A549 treated with dexamethasone at 1 μM for 4 hours (cell line): Measurements from ENCODE around the gene OXNAD1. TPM values are rescaled to one million over a fixed set of nuclear protein-coding genes. Genes with fewer than 3 reads are reported as not detected.

ENCODE experiments used
- total RNA-seq: library from RNA; stranded (reverse); fragments of 200-300 nt; extraction: Qiagen RNA extraction; gene quantifications from 5 replicates; pipeline ENCODE4 v1.2.3, GENCODE V29; 2022

Gene OXNAD1
- total RNA-seq, result 7.8 to 10.2 TPM (median 9.5 TPM) in 5 replicates

GRCh38 chr3:16264708-16265454 lies at the start of gene OXNAD1, which contains the start of gene DPH3:
Gene OXNAD1, plus strand, starts transcription at chr3:16265212. Its CDS starts 5,741 bp downstream, at chr3:16270953.
Gene DPH3, minus strand, starts transcription at chr3:16264943. Its CDS starts 67 bp downstream, at chr3:16264876.

Other genes starting within 250 kb of the OXNAD1 start
- gene GALNT15, start 90.5 kb upstream of the OXNAD1 start, total RNA-seq, result 0.03 to 0.20 TPM (median 0.05 TPM) in 5 replicates
- 22.4 to 26.3 TPM (median 24.1 TPM) in 5 replicates for gene DPH3, start 269 bp upstream of the OXNAD1 start, total RNA-seq
- gene RFTN1, start 248.5 kb downstream of the OXNAD1 start, total RNA-seq, result 3.0 to 3.8 TPM (median 3.3 TPM) in 5 replicates